Mesodermal cell (in vitro differentiated cells): ENCODE measurements around the gene EPHB6. TPM values are rescaled to one million over a fixed set of nuclear protein-coding genes. Genes with fewer than 3 reads are reported as not detected.

ENCODE experiments used
- H3K27ac ChIP-seq: 2 replicates; pipeline ENCODE4 v1.7.0; 2013; ENCODE audit warnings: mild to moderate bottlenecking, low read depth, low read length, moderate library complexity; ENCODE audit not compliant: severe bottlenecking
- H3K36me3 ChIP-seq: 2 replicates; pipeline ENCODE4 v1.7.1; 2013; ENCODE audit warnings: mild to moderate bottlenecking, low read length, moderate library complexity; ENCODE audit not compliant: control insufficient read depth, insufficient read depth
- H3K4me1 ChIP-seq: one replicate; pipeline ENCODE4 v1.7.1; 2013; ENCODE audit warnings: mild to moderate bottlenecking, low read length; ENCODE audit not compliant: insufficient read depth, control insufficient read depth, poor library complexity, severe bottlenecking
- H3K4me3 ChIP-seq: 2 replicates; pipeline ENCODE4 v1.7.0; 2013; ENCODE audit warnings: low read length, control low read depth, mild to moderate bottlenecking; ENCODE audit not compliant: insufficient read depth, poor library complexity, severe bottlenecking; ENCODE audit errors: extremely low read depth
- H3K9me3 ChIP-seq: 2 replicates; pipeline ENCODE4 v1.7.1; 2013; ENCODE audit warnings: mild to moderate bottlenecking, low read length, moderate library complexity; ENCODE audit not compliant: control insufficient read depth
- WGBS, 2 experiments: methylation state at CpG; one replicate each; pipeline ENCODE4 v1.1.5; 2013; ENCODE audit warnings: missing lambda C conversion rate in 2 of 2; ENCODE audit not compliant: insufficient coverage in 2 of 2; 5-methylcytosine and 5-hydroxymethylcytosine counted together
- polyA plus RNA-seq, 2 experiments: library from polyadenylated mRNA; stranded (reverse); fragments of 50-300 nt; gene quantifications; one replicate each; pipeline ENCODE4 v1.2.3, GENCODE V29; 2013

The EPHB6 gene
- 15.5 TPM for polyA plus RNA-seq (2013, experiment 1 of 2)
- polyA plus RNA-seq (2013, experiment 2 of 2) = 13.9 TPM

GRCh38 chr7:142854372-142855113, at the start of gene EPHB6:
Gene EPHB6 (plus strand): TSS chr7:142855076. CDS start chr7:142863228, 8,152 bp downstream.
- Histone ChIP-seq H3K9me3 (no peaks in the 10 kb centered on the region), H3K27ac (no peak within 1 kb of the TSS), H3K36me3 (no peaks in the 10 kb centered on the region), H3K4me1 (peaks cover 5% of the 10 kb centered on the region), H3K4me3 (peak within 1 kb of the TSS; percentile 70)
- WGBS, 2 experiments = 0 to 1% methylated on average over 33 to 37 of the region's 70 CpGs

GRCh38 chr7:142805350-142806021, 49.4 kb upstream of the EPHB6 start:
- Histone ChIP-seq H3K4me3 (no peak overlapping the region), H3K4me1 (peaks cover 18% of the 10 kb centered on the region), H3K27ac (no peak overlapping the region), H3K9me3 (peaks cover 7% of the 10 kb centered on the region), H3K36me3 (no peaks in the 10 kb centered on the region)
- 75 to 100% methylated on average over 1 of the region's 3 CpGs for WGBS, 2 experiments

GRCh38 chr7:142806022-142806356, 48.9 kb upstream of the EPHB6 start:
- H3K36me3 ChIP-seq = no peaks in the 10 kb centered on the region
- peaks cover 7% of the 10 kb centered on the region for H3K9me3 ChIP-seq
- no peak overlapping the region for H3K4me3 ChIP-seq
- 71% methylated on average over 1 of the region's 2 CpGs; no CpG with 5 or more reads in 1 of the 2 experiments for WGBS, 2 experiments
- H3K4me1 ChIP-seq = peaks cover 18% of the 10 kb centered on the region
- no peak overlapping the region for H3K27ac ChIP-seq

GRCh38 chr7:142806957-142807356, 47.9 kb upstream of the EPHB6 start:
- peaks cover 7% of the 10 kb centered on the region for H3K9me3 ChIP-seq
- H3K36me3 ChIP-seq = no peaks in the 10 kb centered on the region
- H3K4me1 ChIP-seq = peaks cover 20% of the 10 kb centered on the region
- WGBS, 2 experiments = no CpG with 5 or more reads among the region's 1 CpG
- no peak overlapping the region for H3K27ac ChIP-seq
- no peak overlapping the region for H3K4me3 ChIP-seq

- Histone ChIP-seq H3K36me3 (no peaks in the 10 kb centered on the region), H3K4me3 (no peak overlapping the region), H3K9me3 (peaks cover 7% of the 10 kb centered on the region), H3K4me1 (peaks cover 30% of the 10 kb centered on the region), H3K27ac (no peak overlapping the region)
- 100% methylated on average over 1 to 2 of the region's 3 CpGs for WGBS, 2 experiments
These were observed 46.9 kb upstream of the EPHB6 start for GRCh38 chr7:142807855-142808460.

- Histone ChIP-seq H3K9me3 (peaks cover 7% of the 10 kb centered on the region), H3K4me1 (peaks cover 32% of the 10 kb centered on the region), H3K27ac (no peak overlapping the region), H3K4me3 (no peak overlapping the region), H3K36me3 (no peaks in the 10 kb centered on the region)
These were observed 46.4 kb upstream of the EPHB6 start for GRCh38 chr7:142808461-142808801.

- Histone ChIP-seq H3K9me3 (peaks cover 7% of the 10 kb centered on the region), H3K4me1 (peaks cover 36% of the 10 kb centered on the region), H3K27ac (no peak overlapping the region), H3K36me3 (no peaks in the 10 kb centered on the region), H3K4me3 (no peak overlapping the region)
- 100% methylated on average over 1 of the region's 6 CpGs for WGBS, 2 experiments
These were observed 45.9 kb upstream of the EPHB6 start for GRCh38 chr7:142808802-142809583.

GRCh38 chr7:142809671-142810070, 45.2 kb upstream of the EPHB6 start:
- no CpG with 5 or more reads among the region's 2 CpGs for WGBS, 2 experiments
- Histone ChIP-seq H3K4me1 (peaks cover 36% of the 10 kb centered on the region), H3K27ac (no peak overlapping the region), H3K9me3 (peaks cover 7% of the 10 kb centered on the region), H3K36me3 (no peaks in the 10 kb centered on the region), H3K4me3 (no peak overlapping the region)

- 42 to 51% methylated on average over 3 to 4 of the region's 6 CpGs for WGBS, 2 experiments
- Histone ChIP-seq H3K36me3 (no peaks in the 10 kb centered on the region), H3K9me3 (peaks cover 7% of the 10 kb centered on the region), H3K27ac (no peak overlapping the region), H3K4me3 (no peak overlapping the region), H3K4me1 (peaks cover 36% of the 10 kb centered on the region)
These were observed 43.6 kb upstream of the EPHB6 start for GRCh38 chr7:142811154-142811737.

- no peak overlapping the region for H3K4me3 ChIP-seq
- H3K9me3 ChIP-seq = peaks cover 6% of the 10 kb centered on the region
- 71 to 79% methylated on average over 3 to 6 of the region's 7 CpGs for WGBS, 2 experiments
- H3K4me1 ChIP-seq = peaks cover 35% of the 10 kb centered on the region
- H3K36me3 ChIP-seq = no peaks in the 10 kb centered on the region
- peak overlapping the region; percentile 87 for H3K27ac ChIP-seq
These were observed 42.2 kb upstream of the EPHB6 start for GRCh38 chr7:142812437-142813215.
